K562 (cell line): ENCODE results near the gene ITSN1. TPM values are rescaled to one million over a fixed set of nuclear protein-coding genes. Genes with fewer than 3 reads are reported as not detected.

Source experiments
- ATAC-seq: fragments of 200-7000 bp; cut with Tn5 transposase; 3 replicates; pipeline ENCODE4 v1.9.1; 2020; ENCODE audit warnings: moderate library complexity
- BruUV-seq: library from RNA; stranded (reverse); fragments of 400-500 nt; replicated peaks from 2 replicates; lab custom pipeline; 2021; lab: Mats Ljungman, UMichigan
- CTCF ChIA-PET: fragments of 300-600 bp; formaldehyde crosslinking; extraction: SDS; loops from one replicate; lab custom pipeline; 2021; ENCODE audit warnings: low intra/inter-chr PET ratio; lab: Yijun Ruan, JAX
- POLR2A ChIA-PET: fragments of 300-600, 350-650 bp; sonication (Branson Sonifier 250); formaldehyde crosslinking; extraction: SDS; loops from one replicate; lab custom pipeline; 2021; ENCODE audit warnings: antibody characterized with exemption, inconsistent platforms; lab: Yijun Ruan, JAX
- DNase-seq, 4 experiments: peaks; one replicate each; pipeline versions ENCODE4 v3.0.0 to v3.0.0-alpha.2; 2011 to 2018; ENCODE audit warnings: low spot score in 3 of 4, mixed read lengths in 3 of 4; ENCODE audit errors: extremely low read depth in 1 of 4
- FAIRE-seq: peaks from 2 replicates; lab custom pipeline; 2011; peaks lifted over from hg19 to GRCh38; lab: Jason Lieb, UNC
- H2AFZ ChIP-seq: 2 replicates; pipeline ENCODE4 v1.6.0; 2011; ENCODE audit warnings: low read depth, low read length, control low read depth, inconsistent platforms
- H3K27ac ChIP-seq: fragments of 200-600 bp; 3 replicates; pipeline ENCODE4 v1.8.0; 2011; ENCODE audit warnings: low read depth, mild to moderate bottlenecking, control low read depth, inconsistent platforms, low read length, moderate library complexity, mixed read lengths; ENCODE audit errors: extremely low read depth
- H3K27me3 ChIP-seq, 2 experiments: fragments of 300-600 bp in 1 of 2; 2 replicates in 1 of 2; 3 replicates in 1 of 2; pipeline versions ENCODE4 v1.6.0 to v1.8.0; 2011; ENCODE audit warnings: inconsistent platforms in 2 of 2, low read length in 2 of 2, mild to moderate bottlenecking in 1 of 2, mixed read lengths in 1 of 2, moderate library complexity in 1 of 2; ENCODE audit not compliant: control insufficient read depth in 2 of 2, insufficient read depth in 2 of 2
- H3K36me3 ChIP-seq: fragments of 300-600 bp; 3 replicates; pipeline ENCODE4 v1.8.0; 2011; ENCODE audit warnings: mild to moderate bottlenecking, low read length, inconsistent platforms; ENCODE audit not compliant: control insufficient read depth, insufficient read depth
- H3K4me1 ChIP-seq, 2 experiments: fragments of 200-600 bp in 1 of 2; replicated peaks in 1 of 2; 2 replicates in 1 of 2; 3 replicates in 1 of 2; pipeline versions ENCODE4 v1.5.1 to v1.8.0; 2011; ENCODE audit warnings: inconsistent platforms in 2 of 2, low read length in 2 of 2, mild to moderate bottlenecking in 1 of 2, mixed read lengths in 1 of 2, moderate library complexity in 1 of 2; ENCODE audit not compliant: control insufficient read depth in 2 of 2, insufficient read depth in 2 of 2
- H3K4me2 ChIP-seq: 2 replicates; pipeline ENCODE4 v1.6.1; 2011; ENCODE audit warnings: low read length, control low read depth, inconsistent platforms, mixed read lengths; ENCODE audit not compliant: insufficient read depth
- H3K4me3 ChIP-seq: fragments of 200-600 bp; sonication (generic), shearing (Covaris generic); 2 replicates; pipeline ENCODE4 v1.5.1; 2016; ENCODE audit warnings: control low read depth, inconsistent platforms
- H3K79me2 ChIP-seq: fragments of 200-600 bp; 3 replicates; pipeline ENCODE4 v1.8.0; 2011; ENCODE audit warnings: low read length, inconsistent platforms; ENCODE audit not compliant: control insufficient read depth, insufficient read depth
- H3K9ac ChIP-seq, 2 experiments: 2 replicates each; pipeline versions ENCODE4 v1.6.0 to v1.6.1; 2011; ENCODE audit warnings: low read depth in 2 of 2, low read length in 2 of 2, control low read depth in 1 of 2, inconsistent platforms in 1 of 2, mild to moderate bottlenecking in 1 of 2, mixed read lengths in 1 of 2; ENCODE audit not compliant: insufficient read depth in 1 of 2
- H3K9me1 ChIP-seq: one replicate; pipeline ENCODE4 v1.6.0; 2011; ENCODE audit warnings: inconsistent platforms, mild to moderate bottlenecking, low read length, moderate library complexity; ENCODE audit not compliant: control insufficient read depth, insufficient read depth
- H3K9me3 ChIP-seq: replicated peaks from 2 replicates; pipeline ENCODE4 v1.5.1; 2011; ENCODE audit warnings: low read depth, low read length, inconsistent platforms; ENCODE audit not compliant: control insufficient read depth, insufficient read depth
- H4K20me1 ChIP-seq: replicated peaks from 2 replicates; pipeline ENCODE4 v1.6.1; 2011; ENCODE audit warnings: low read length, inconsistent platforms, mixed read lengths; ENCODE audit not compliant: control insufficient read depth, insufficient read depth
- C11orf30 ChIP-seq: fragments of 450-650 bp; IDR thresholded peaks from 2 replicates; pipeline ENCODE4 v1.6.1; 2016; ENCODE audit warnings: low read depth, mild to moderate bottlenecking
- COPS2 ChIP-seq: fragments of 450-650 bp; conservative IDR thresholded peaks from 2 replicates; pipeline ENCODE4 v1.6.1; 2016; ENCODE audit warnings: mild to moderate bottlenecking, moderate library complexity
- CREM ChIP-seq: IDR thresholded peaks from 2 replicates; pipeline ENCODE4 v1.6.1; 2014; ENCODE audit warnings: antibody characterized with exemption, low read depth
- EHMT2 ChIP-seq: fragments of 450-650 bp; IDR thresholded peaks from 2 replicates; pipeline ENCODE4 v1.6.1; 2018; ENCODE audit warnings: antibody characterized with exemption
- ELF1 ChIP-seq: fragments of 200-800 bp; sonication (Bioruptor generic); IDR thresholded peaks from 2 replicates; pipeline ENCODE4 v1.6.1; 2016; ENCODE audit warnings: missing genetic modification characterization, missing compliant biosample characterization
- GTF2E2 ChIP-seq: fragments of 200-800 bp; sonication (Bioruptor generic); IDR thresholded peaks from 2 replicates; pipeline ENCODE4 v1.6.1; 2016; ENCODE audit warnings: missing genetic modification characterization, missing compliant biosample characterization
- HIVEP1 ChIP-seq: fragments of 250-450 bp; sonication (Bioruptor Pico); IDR thresholded peaks from 2 replicates; pipeline ENCODE4 v1.4.0; 2020; ENCODE audit warnings: mild to moderate bottlenecking
- HMG20B ChIP-seq: fragments of 250-450 bp; sonication (Bioruptor Pico); IDR thresholded peaks from 2 replicates; pipeline ENCODE4 v1.5.0; 2021; ENCODE audit warnings: mild to moderate bottlenecking
- ILF3 ChIP-seq: fragments of 450-650 bp; IDR thresholded peaks from 2 replicates; pipeline ENCODE4 v1.6.1; 2018; ENCODE audit warnings: antibody characterized with exemption, mild to moderate bottlenecking, moderate library complexity, borderline replicate concordance
- POLR2A ChIP-seq: fragments of 450-650 bp; conservative IDR thresholded peaks from 2 replicates; pipeline ENCODE4 v1.6.1; 2016
- STAG1 ChIP-seq: sonication (generic); formaldehyde crosslinking; IDR thresholded peaks from 2 replicates; pipeline ENCODE4 v1.5.0; 2020; ENCODE audit warnings: missing genetic modification reagents, borderline replicate concordance
- TAL1 ChIP-seq: fragments of 450-650 bp; IDR thresholded peaks from 2 replicates; pipeline ENCODE4 v1.6.1; 2016; ENCODE audit warnings: mild to moderate bottlenecking
- ZNF140 ChIP-seq: fragments of 250-450 bp; sonication (Bioruptor Pico); IDR thresholded peaks from 2 replicates; pipeline ENCODE4 v1.8.0; 2021; ENCODE audit warnings: moderate library complexity, mild to moderate bottlenecking, inconsistent platforms
- ZNF3 ChIP-seq: fragments of 250-450 bp; sonication (Bioruptor Pico); IDR thresholded peaks from 2 replicates; pipeline ENCODE4 v1.5.0; 2021; ENCODE audit warnings: mild to moderate bottlenecking, moderate library complexity
- ZNF668 ChIP-seq: fragments of 250-450 bp; sonication (Bioruptor Pico); IDR thresholded peaks from 2 replicates; pipeline ENCODE4 v1.8.0; 2022; ENCODE audit warnings: mild to moderate bottlenecking, inconsistent platforms
- WGBS: fragments of 100-300 bp; shearing (Covaris generic); methylation state at CpG from one replicate; pipeline ENCODE4 v1.1.6; 2016; ENCODE audit warnings: low coverage, mixed read lengths; ENCODE audit not compliant: insufficient coverage; ENCODE audit errors: missing lambda C conversion rate; 5-methylcytosine and 5-hydroxymethylcytosine counted together
- in situ Hi-C: fragments of 300-500 bp; cut with MboI; formaldehyde crosslinking; loops from 4 replicates; pipeline ENCODE4 v1.15.0; 2018; ENCODE audit warnings: inconsistent platforms, mixed read lengths
- intact Hi-C: fragments of 100-400 bp; cut with micrococcal nuclease; formaldehyde crosslinking; loops from 2 replicates; pipeline ENCODE4 v1.14.2; 2022
- polyA plus RNA-seq, 8 experiments: library from polyadenylated mRNA; depleted of rRNA in 4 of 8; stranded (reverse) in 5 of 8; unstranded in 3 of 8; fragments of >200 nt; fragmentation: Nextera tagmentation in 2 of 8; fragmentation: Illumina TruSeq in 1 of 8; extraction: Ambion mirVana in 2 of 8; extraction: Trizol in 1 of 8; gene quantifications; 2 replicates each; pipeline versions ENCODE4 v1.2.1 to v1.2.3, GENCODE V29; 2011 to 2014; ENCODE audit warnings: inconsistent platforms in 1 of 8, missing spikeins in 1 of 8
- total RNA-seq, 7 experiments: library from RNA; depleted of rRNA in 6 of 7; stranded (reverse); fragments of >200 nt in 6 of 7; fragmentation: Illumina TruSeq in 2 of 7; extraction: Trizol in 2 of 7; gene quantifications; 2 replicates each; pipeline versions ENCODE4 v1.2.1 to v1.2.3, GENCODE V29; 2011 to 2021; ENCODE audit warnings: low replicate concordance in 1 of 7
- TF ChIP-seq, protein P1 (sequence below): fragments of 450-650 bp; formaldehyde crosslinking; IDR thresholded peaks from 2 replicates; pipeline ENCODE4 v1.4.0; 2020; ENCODE audit warnings: mild to moderate bottlenecking, moderate library complexity

Gene ITSN1
- total and polyA plus RNA-seq, 9 of the 15 experiments (the other 6 are each of a cell fraction or from before 2014, with no cell fraction given): 1.1 to 12.6 (median 4.8) TPM

DNA sequence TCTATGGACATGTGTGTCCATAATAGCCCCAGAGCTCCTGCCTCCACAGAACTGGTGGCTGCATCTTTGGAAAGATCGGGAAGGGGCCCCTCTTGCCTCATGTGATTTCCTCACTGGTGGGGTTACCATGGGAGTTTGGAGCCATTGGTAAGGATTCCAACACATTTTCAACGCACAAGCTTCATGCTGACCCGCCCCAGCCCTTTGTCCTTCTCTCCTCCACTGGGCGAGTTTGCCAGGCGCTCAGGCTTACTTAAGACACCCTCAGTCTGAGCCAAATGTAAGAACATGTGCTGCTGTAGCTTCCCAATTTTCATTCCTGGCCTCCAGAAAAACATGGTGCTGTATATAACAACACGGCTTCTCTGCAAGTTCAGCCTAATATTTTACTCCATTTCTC lies 200.9 kb downstream of the ITSN1 start:
- Histone ChIP-seq H3K27me3 (peaks cover 48 to 80% of the 10 kb centered on the region in 2 experiments), H3K4me1 (no peaks in the 10 kb centered on the region; a peak in 1 of 5 replicates), H3K4me2 (no peak overlapping the region), H3K36me3 (no peaks in the 10 kb centered on the region), H3K79me2 (no peaks in the 10 kb centered on the region), H3K9me1 (no peaks in the 10 kb centered on the region), H3K4me3 (no peak overlapping the region), H3K9ac (no peak overlapping the region), H2AFZ (no peak overlapping the region), H3K9me3 (no peaks in the 10 kb centered on the region; the same call in 1 of the 2 replicates), H4K20me1 (no peaks in the 10 kb centered on the region), H3K27ac (no peak overlapping the region)
- CTCF ChIA-PET: no interaction called here
- no TSS peak for BruUV-seq
- in situ Hi-C loops: no loop called here
- DNase-seq (no peak), FAIRE-seq (no peak), ATAC-seq (no peak)
- WGBS: 7% methylated on average over 6 of the region's 6 CpGs
- intact Hi-C loops: no loop called here
- TF ChIP-seq ELF1 (tag): no peak
- TF ChIP-seq ILF3: no peak
- no peak for TF ChIP-seq GTF2E2 (tag)
- TF ChIP-seq EHMT2: no peak
- no peak for TF ChIP-seq POLR2A
- POLR2A ChIA-PET: interaction anchor here (0.6 to 0.7 kb wide), 2 partner anchors 23 to 237 kb away, joined by 3 read pairs; no protein-coding TSS in a partner anchor

- ATAC-seq: no peak
- no TSS peak for BruUV-seq
- whole genome bisulfite sequencing: 4% methylated on average over 20 of the region's 20 CpGs
- TF ChIP-seq ZNF3 (CRISPR knock-in tag) (no peak), STAG1 (no peak), CREM (no peak), ZNF668 (CRISPR knock-in tag) (no peak), COPS2 (no peak), C11orf30 (no peak), TAL1 (no peak), HIVEP1 (CRISPR knock-in tag) (no peak), GTF2E2 (tag) (no peak), HMG20B (CRISPR knock-in tag) (no peak), ZNF140 (CRISPR knock-in tag) (no peak)
- TF ChIP-seq, protein P1, sequence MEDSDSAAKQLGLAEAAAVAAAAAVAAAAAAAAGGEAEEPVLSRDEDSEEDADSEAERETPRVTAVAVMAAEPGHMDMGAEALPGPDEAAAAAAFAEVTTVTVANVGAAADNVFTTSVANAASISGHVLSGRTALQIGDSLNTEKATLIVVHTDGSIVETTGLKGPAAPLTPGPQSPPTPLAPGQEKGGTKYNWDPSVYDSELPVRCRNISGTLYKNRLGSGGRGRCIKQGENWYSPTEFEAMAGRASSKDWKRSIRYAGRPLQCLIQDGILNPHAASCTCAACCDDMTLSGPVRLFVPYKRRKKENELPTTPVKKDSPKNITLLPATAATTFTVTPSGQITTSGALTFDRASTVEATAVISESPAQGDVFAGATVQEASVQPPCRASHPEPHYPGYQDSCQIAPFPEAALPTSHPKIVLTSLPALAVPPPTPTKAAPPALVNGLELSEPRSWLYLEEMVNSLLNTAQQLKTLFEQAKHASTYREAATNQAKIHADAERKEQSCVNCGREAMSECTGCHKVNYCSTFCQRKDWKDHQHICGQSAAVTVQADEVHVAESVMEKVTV: no peak
Measured at GRCh38 chr21:33844104-33844889, 202.0 kb downstream of the ITSN1 start.

More at GRCh38 chr21:33844104-33844889, 202.0 kb downstream of the ITSN1 start:
- Histone ChIP-seq H3K9ac (no peak overlapping the region), H3K27me3 (peaks cover 53 to 81% of the 10 kb centered on the region in 2 experiments), H3K79me2 (no peaks in the 10 kb centered on the region), H4K20me1 (no peaks in the 10 kb centered on the region), H3K27ac (no peak overlapping the region), H3K4me3 (no peak overlapping the region), H3K4me2 (no peak overlapping the region), H3K4me1 (no peaks in the 10 kb centered on the region; a peak in 2 of 5 replicates), H3K36me3 (no peaks in the 10 kb centered on the region), H3K9me3 (no peaks in the 10 kb centered on the region; the same call in 1 of the 2 replicates), H3K9me1 (no peaks in the 10 kb centered on the region), H2AFZ (no peak overlapping the region)
- CTCF ChIA-PET: no interaction called here
- POLR2A ChIA-PET: interaction anchor here (0.7 kb wide), 2 partner anchors 20 to 1629 kb away, joined by 3 read pairs; no protein-coding TSS in a partner anchor
- DNase-seq (no peak), FAIRE-seq (no peak)
- intact Hi-C loops: no loop called here
- in situ Hi-C loops: no loop called here
